H9 (cell line): ENCODE measurements around the gene KISS1. TPM values are rescaled to one million over a fixed set of nuclear protein-coding genes. Genes with fewer than 3 reads are reported as not detected.

Experiments used
- DNase-seq: peaks from one replicate; pipeline ENCODE4 v3.0.0-alpha.2; 2017
- H2AFZ ChIP-seq: one replicate; pipeline ENCODE4 v1.6.1; 2013; ENCODE audit warnings: mild to moderate bottlenecking, low read length, control low read depth, moderate library complexity
- H2AK5ac ChIP-seq: 2 replicates; pipeline ENCODE4 v1.6.1; 2013; ENCODE audit warnings: low read length, control low read depth, mixed read lengths; ENCODE audit not compliant: insufficient read length
- H2BK120ac ChIP-seq: one replicate; pipeline ENCODE4 v1.6.1; 2013; ENCODE audit warnings: low read depth, mild to moderate bottlenecking, low read length, control low read depth, inconsistent platforms; ENCODE audit not compliant: poor library complexity, severe bottlenecking
- H2BK12ac ChIP-seq: 2 replicates; pipeline ENCODE4 v1.6.1; 2013; ENCODE audit warnings: low read length, control low read depth, mixed read lengths, low read depth; ENCODE audit not compliant: insufficient read length
- H2BK15ac ChIP-seq: 2 replicates; pipeline ENCODE4 v1.6.1; 2013; ENCODE audit warnings: low read depth, low read length, control low read depth
- H2BK20ac ChIP-seq: one replicate; pipeline ENCODE4 v1.6.1; 2013; ENCODE audit warnings: low read depth, mild to moderate bottlenecking, low read length, control low read depth, inconsistent platforms; ENCODE audit not compliant: poor library complexity, severe bottlenecking
- H2BK5ac ChIP-seq: 2 replicates; pipeline ENCODE4 v1.6.1; 2013; ENCODE audit warnings: low read length, control low read depth, mixed read lengths; ENCODE audit not compliant: insufficient read length
- H3K14ac ChIP-seq: 2 replicates; pipeline ENCODE4 v1.6.1; 2013; ENCODE audit warnings: low read length, control low read depth; ENCODE audit not compliant: insufficient read depth
- H3K18ac ChIP-seq: 2 replicates; pipeline ENCODE4 v1.6.1; 2013; ENCODE audit warnings: low read depth, mild to moderate bottlenecking, mixed read lengths, low read length, control low read depth; ENCODE audit not compliant: insufficient read length
- H3K23ac ChIP-seq: 2 replicates; pipeline ENCODE4 v1.6.1; 2013; ENCODE audit warnings: low read length, control low read depth, mixed read lengths, low read depth; ENCODE audit not compliant: insufficient read length
- H3K23me2 ChIP-seq: 2 replicates; pipeline ENCODE4 v1.6.1; 2013; ENCODE audit warnings: low read depth, mild to moderate bottlenecking, mixed read lengths, low read length, control low read depth; ENCODE audit not compliant: insufficient read length, poor library complexity, severe bottlenecking
- H3K27ac ChIP-seq: 2 replicates; pipeline ENCODE4 v1.5.1; 2013; ENCODE audit warnings: low read length, control low read depth, mixed read lengths, low read depth; ENCODE audit not compliant: insufficient read length
- H3K27me3 ChIP-seq: 2 replicates; pipeline ENCODE4 v1.6.1; 2013; ENCODE audit warnings: low read length, control low read depth, inconsistent platforms; ENCODE audit not compliant: insufficient read depth
- H3K4ac ChIP-seq: 2 replicates; pipeline ENCODE4 v1.6.1; 2013; ENCODE audit warnings: low read depth, mild to moderate bottlenecking, control low read depth, inconsistent platforms, low read length, moderate library complexity
- H3K4me1 ChIP-seq: 2 replicates; pipeline ENCODE4 v1.6.1; 2013; ENCODE audit warnings: low read length, control low read depth, inconsistent platforms; ENCODE audit not compliant: insufficient read depth
- H3K4me2 ChIP-seq: 2 replicates; pipeline ENCODE4 v1.6.1; 2013; ENCODE audit warnings: low read length, control low read depth, mixed read lengths; ENCODE audit not compliant: insufficient read length, insufficient read depth
- H3K56ac ChIP-seq: 2 replicates; pipeline ENCODE4 v1.6.1; 2013; ENCODE audit warnings: low read depth, mild to moderate bottlenecking, mixed read lengths, low read length, control low read depth; ENCODE audit not compliant: insufficient read length
- H3K79me1 ChIP-seq: 2 replicates; pipeline ENCODE4 v1.6.1; 2013; ENCODE audit warnings: low read depth, mild to moderate bottlenecking, moderate library complexity, low read length, control low read depth, inconsistent platforms; ENCODE audit not compliant: insufficient read depth, poor library complexity, severe bottlenecking
- H3K79me2 ChIP-seq: 2 replicates; pipeline ENCODE4 v1.6.1; 2013; ENCODE audit warnings: low read length, control low read depth, inconsistent platforms; ENCODE audit not compliant: insufficient read depth
- H3K9ac ChIP-seq: 2 replicates; pipeline ENCODE4 v1.6.1; 2013; ENCODE audit warnings: low read length, control low read depth, mixed read lengths; ENCODE audit not compliant: insufficient read length; ENCODE audit errors: extremely low read depth
- H3K9me3 ChIP-seq: one replicate; pipeline ENCODE4 v1.6.1; 2013; ENCODE audit warnings: low read depth, low read length, inconsistent platforms; ENCODE audit not compliant: control insufficient read depth
- H3T11ph ChIP-seq: one replicate; pipeline ENCODE4 v1.6.1; 2013; ENCODE audit warnings: mild to moderate bottlenecking, low read length, control low read depth, inconsistent platforms
- H4K20me1 ChIP-seq: one replicate; pipeline ENCODE4 v1.6.1; 2013; ENCODE audit not compliant: control insufficient read depth, insufficient read length, insufficient read depth
- H4K5ac ChIP-seq: 2 replicates; pipeline ENCODE4 v1.6.1; 2013; ENCODE audit warnings: low read depth, mild to moderate bottlenecking, mixed read lengths, low read length, control low read depth; ENCODE audit not compliant: insufficient read length
- H4K8ac ChIP-seq: replicated peaks from 2 replicates; pipeline ENCODE4 v1.6.1; 2013; ENCODE audit warnings: low read length, control low read depth, mixed read lengths, low read depth; ENCODE audit not compliant: insufficient read length
- H4K91ac ChIP-seq: 2 replicates; pipeline ENCODE4 v1.6.1; 2013; ENCODE audit warnings: low read depth, mild to moderate bottlenecking, moderate library complexity, mixed read lengths, low read length, control low read depth; ENCODE audit not compliant: insufficient read length
- H3K27ac Mint-ChIP-seq, 3 experiments: 2 replicates in 2 of 3; 3 replicates in 1 of 3; pipeline ENCODE4 v1.8.0; 2020 to 2021; ENCODE audit warnings: mixed read lengths in 3 of 3, mild to moderate bottlenecking in 1 of 3, moderate library complexity in 1 of 3
- H3K27me3 Mint-ChIP-seq: 2 replicates; pipeline ENCODE4 v1.8.0; 2021; ENCODE audit warnings: low read depth, mild to moderate bottlenecking, moderate library complexity, mixed read lengths
- H3K36me3 Mint-ChIP-seq, 3 experiments: 2 replicates in 2 of 3; 3 replicates in 1 of 3; pipeline ENCODE4 v1.8.0; 2020 to 2021; ENCODE audit warnings: low read depth in 3 of 3, mixed read lengths in 3 of 3; ENCODE audit not compliant: insufficient read depth in 1 of 3
- H3K4me1 Mint-ChIP-seq, 2 experiments: 2 replicates each; pipeline ENCODE4 v1.8.0; 2020; ENCODE audit warnings: mixed read lengths in 2 of 2
- H3K4me3 Mint-ChIP-seq, 2 experiments: 2 replicates in 1 of 2; 3 replicates in 1 of 2; pipeline ENCODE4 v1.8.0; 2020 to 2021; ENCODE audit warnings: mild to moderate bottlenecking in 2 of 2, mixed read lengths in 2 of 2, moderate library complexity in 1 of 2
- H3K9me3 Mint-ChIP-seq, 2 experiments: 2 replicates in 1 of 2; 3 replicates in 1 of 2; pipeline ENCODE4 v1.8.0; 2020; ENCODE audit warnings: mild to moderate bottlenecking in 2 of 2, mixed read lengths in 2 of 2, moderate library complexity in 1 of 2
- WGBS: extraction: QIAGEN DNeasy Blood & Tissue Kit; methylation state at CpG from one replicate; pipeline ENCODE4 v1.1.7; 2013; ENCODE audit warnings: missing lambda C conversion rate, low lambda C conversion rate, mixed read lengths; ENCODE audit not compliant: insufficient read length; ENCODE audit errors: extremely low coverage; 5-methylcytosine and 5-hydroxymethylcytosine counted together
- total RNA-seq: library from RNA; stranded (reverse); gene quantifications from 2 replicates; pipeline ENCODE4 v1.2.1, GENCODE V29; 2021
- TF ChIP-seq, protein P1 (sequence below): fragments of 200-600 bp; sonication (generic); conservative IDR thresholded peaks from 3 replicates; pipeline ENCODE4 v1.8.0; 2021; ENCODE audit warnings: antibody characterized with exemption, mild to moderate bottlenecking

The KISS1 gene
- total RNA-seq, 1 experiment from 2014 or later = 0.68 TPM

DNA sequence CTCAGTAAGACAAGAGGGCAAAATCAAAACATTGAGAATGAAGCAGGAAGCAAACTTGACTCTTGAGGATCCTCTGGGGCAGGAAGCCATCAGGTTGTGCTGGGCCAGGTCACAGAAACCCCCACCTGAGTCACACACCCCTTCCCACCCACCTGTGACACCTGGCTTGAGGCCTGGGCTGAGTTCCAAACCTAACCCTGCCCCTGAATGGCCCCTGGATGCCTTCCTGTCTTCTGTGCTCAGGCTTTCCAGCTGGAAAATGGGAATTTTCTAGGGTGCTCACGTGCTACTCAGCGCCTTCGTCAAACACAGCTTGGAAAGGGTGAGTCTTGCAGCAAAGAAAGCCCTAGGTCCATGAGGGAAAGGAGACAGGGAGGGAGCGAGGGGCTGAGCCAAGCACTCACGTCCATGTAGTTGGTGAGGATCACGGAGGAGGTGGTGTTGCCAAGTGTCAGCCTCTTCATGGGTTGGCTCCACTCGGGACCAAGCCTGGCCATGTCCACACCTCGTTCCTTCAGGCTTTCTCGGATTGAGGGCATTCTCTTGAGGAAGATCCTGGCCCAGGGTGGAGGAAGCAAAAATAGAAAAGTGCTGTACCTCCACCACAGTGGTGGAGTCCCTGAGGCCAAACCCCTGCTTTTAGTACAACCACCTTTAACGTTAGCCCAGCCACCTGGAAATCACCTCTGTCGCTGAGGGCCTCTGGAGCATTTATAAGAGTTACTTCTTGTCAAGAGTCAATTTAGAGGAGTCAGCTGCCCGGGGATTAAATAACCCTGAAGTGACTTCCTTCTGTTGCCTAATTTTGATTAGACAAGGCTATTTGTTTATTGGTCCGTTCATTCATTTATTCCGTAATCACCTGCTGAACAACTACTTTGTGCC lies 34.4 kb downstream of the KISS1 start:
- Histone ChIP-seq H3K14ac (no peak overlapping the region; the same call in 1 of the 2 replicates), H4K20me1 (no peaks in the 10 kb centered on the region), H3K79me2 (no peaks in the 10 kb centered on the region), H3K4me2 (no peak overlapping the region), H4K8ac (no peak overlapping the region), H3K27ac (no peak overlapping the region), H3K9me3 (no peaks in the 10 kb centered on the region), H2BK120ac (no peak overlapping the region), H3K18ac (no peak overlapping the region), H2BK5ac (no peak overlapping the region), H3K23ac (no peak overlapping the region), H3K23me2 (no peaks in the 10 kb centered on the region), H3K4ac (no peak overlapping the region), H2BK15ac (no peak overlapping the region), H3K56ac (no peak overlapping the region), H4K5ac (no peak overlapping the region), H2BK20ac (no peak overlapping the region), H4K91ac (no peak overlapping the region), H2BK12ac (no peak overlapping the region), H3K79me1 (no peaks in the 10 kb centered on the region), H3K4me1 (no peaks in the 10 kb centered on the region), H3T11ph (no peak overlapping the region), H2AK5ac (no peak overlapping the region), H3K9ac (no peak overlapping the region), H2AFZ (no peak overlapping the region), H3K27me3 (no peaks in the 10 kb centered on the region)
- DNase-seq = no peak
- TF ChIP-seq, protein P1, sequence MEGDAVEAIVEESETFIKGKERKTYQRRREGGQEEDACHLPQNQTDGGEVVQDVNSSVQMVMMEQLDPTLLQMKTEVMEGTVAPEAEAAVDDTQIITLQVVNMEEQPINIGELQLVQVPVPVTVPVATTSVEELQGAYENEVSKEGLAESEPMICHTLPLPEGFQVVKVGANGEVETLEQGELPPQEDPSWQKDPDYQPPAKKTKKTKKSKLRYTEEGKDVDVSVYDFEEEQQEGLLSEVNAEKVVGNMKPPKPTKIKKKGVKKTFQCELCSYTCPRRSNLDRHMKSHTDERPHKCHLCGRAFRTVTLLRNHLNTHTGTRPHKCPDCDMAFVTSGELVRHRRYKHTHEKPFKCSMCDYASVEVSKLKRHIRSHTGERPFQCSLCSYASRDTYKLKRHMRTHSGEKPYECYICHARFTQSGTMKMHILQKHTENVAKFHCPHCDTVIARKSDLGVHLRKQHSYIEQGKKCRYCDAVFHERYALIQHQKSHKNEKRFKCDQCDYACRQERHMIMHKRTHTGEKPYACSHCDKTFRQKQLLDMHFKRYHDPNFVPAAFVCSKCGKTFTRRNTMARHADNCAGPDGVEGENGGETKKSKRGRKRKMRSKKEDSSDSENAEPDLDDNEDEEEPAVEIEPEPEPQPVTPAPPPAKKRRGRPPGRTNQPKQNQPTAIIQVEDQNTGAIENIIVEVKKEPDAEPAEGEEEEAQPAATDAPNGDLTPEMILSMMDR = no peak
- Mint-ChIP-seq H3K36me3 (no peaks in the 10 kb centered on the region; a peak in 1 of 7 replicates), H3K27me3 (peaks cover 16% of the 10 kb centered on the region), H3K4me3 (no peak overlapping the region), H3K4me1 (peaks cover 4 to 6% of the 10 kb centered on the region in 2 experiments; a peak in 2 of 4 replicates), H3K9me3 (no peaks in the 10 kb centered on the region), H3K27ac (no peak overlapping the region; a peak in 1 of 7 replicates)
- WGBS = no CpG with 5 or more reads among the region's 14 CpGs
